Stimulated activated CD8-positive, alpha-beta memory T cell treated with anti-CD3 and anti-CD28 coated beads, Interleukin-4, amount 100 ng/mL, for 24 hours (primary cell): Measurements from ENCODE around the gene RSPH1.
"Not testable (repeated sequence)": the region's sequence is repeated elsewhere in the genome, so short reads cannot be mapped to it uniquely, and the experiment has no call there.

Experiments
- DNase-seq: peaks from one replicate; pipeline ENCODE4 v3.0.0-alpha.2; 2020; ENCODE audit warnings: low read depth

RSPH1 gene

GRCh38 chr21:42486072-42486471, 10.0 kb downstream of the RSPH1 start:
- no peak for DNase-seq

- no peak for DNase-seq
Observed at GRCh38 chr21:42484966-42485365, 11.1 kb downstream of the RSPH1 start.

GRCh38 chr21:42481169-42481568, 14.9 kb downstream of the RSPH1 start:
- DNase-seq: no peak

GRCh38 chr21:42480736-42481135, 15.3 kb downstream of the RSPH1 start:
- DNase-seq: no peak

GRCh38 chr21:42479582-42479981, 16.4 kb downstream of the RSPH1 start:
- no peak for DNase-seq

- DNase-seq: no peak
Observed at GRCh38 chr21:42478504-42478903, 17.5 kb downstream of the RSPH1 start.

GRCh38 chr21:42476388-42477331, 19.4 kb downstream of the RSPH1 start:
- no peak for DNase-seq

- DNase-seq: no peak
Observed at GRCh38 chr21:42475526-42476387, 20.3 kb downstream of the RSPH1 start.

- DNase-seq: no peak
Observed at GRCh38 chr21:42475036-42475435, 21.0 kb downstream of the RSPH1 start.

- DNase-seq: no peak
Observed at GRCh38 chr21:42474043-42474831, 21.8 kb downstream of the RSPH1 start.

- DNase-seq: no peak
Observed at GRCh38 chr21:42473498-42474042, 22.5 kb downstream of the RSPH1 start.

GRCh38 chr21:42472521-42472920, 23.5 kb downstream of the RSPH1 start:
- no peak for DNase-seq

- DNase-seq: no peak
Observed at GRCh38 chr21:42471716-42472330, 24.2 kb downstream of the RSPH1 start.

- no peak for DNase-seq
Observed at GRCh38 chr21:42471206-42471605, 24.8 kb downstream of the RSPH1 start.

GRCh38 chr21:42469726-42470125, 26.3 kb downstream of the RSPH1 start:
- DNase-seq: not testable (repeated sequence)

- DNase-seq: no peak
Observed at GRCh38 chr21:42469272-42469671, 26.8 kb downstream of the RSPH1 start.

GRCh38 chr21:42468491-42469131, 27.4 kb downstream of the RSPH1 start:
- no peak for DNase-seq

GRCh38 chr21:42467140-42467983, 28.7 kb downstream of the RSPH1 start:
- no peak for DNase-seq

GRCh38 chr21:42466700-42467099, 29.3 kb downstream of the RSPH1 start:
- DNase-seq: no peak

GRCh38 chr21:42465803-42466127, 30.3 kb downstream of the RSPH1 start:
- DNase-seq: no peak
